Keratinocyte (primary cell): ENCODE measurements around the gene ERC2. TPM values are rescaled to one million over a fixed set of nuclear protein-coding genes. Genes with fewer than 3 reads are reported as not detected.

ENCODE experiments used
- DNase-seq: peaks from one replicate; pipeline ENCODE4 v3.0.0-alpha.2; 2011; ENCODE audit warnings: low read depth, missing footprints, low spot score
- FAIRE-seq: peaks from 2 replicates; lab custom pipeline; 2011; peaks lifted over from hg19 to GRCh38; lab: Jason Lieb, UNC
- H2AFZ ChIP-seq: 2 replicates; pipeline ENCODE4 v1.6.0; 2012; ENCODE audit warnings: low read length, control low read depth, inconsistent platforms; ENCODE audit not compliant: control insufficient read depth
- H3K27ac ChIP-seq: 2 replicates; pipeline ENCODE4 v1.5.1; 2011; ENCODE audit warnings: low read length; ENCODE audit not compliant: control insufficient read depth, insufficient read depth
- H3K27me3 ChIP-seq: 3 replicates; pipeline ENCODE4 v1.6.0; 2011; ENCODE audit warnings: low read length; ENCODE audit not compliant: control insufficient read depth, insufficient read depth; ENCODE audit errors: extremely low read depth
- H3K36me3 ChIP-seq, 2 experiments: 2 replicates in 1 of 2; 3 replicates in 1 of 2; pipeline ENCODE4 v1.5.1; 2011; ENCODE audit warnings: low read length in 2 of 2, mild to moderate bottlenecking in 1 of 2; ENCODE audit not compliant: control insufficient read depth in 2 of 2, insufficient read depth in 2 of 2; ENCODE audit errors: extremely low read depth in 1 of 2
- H3K4me1 ChIP-seq: 3 replicates; pipeline ENCODE4 v1.5.1; 2011; ENCODE audit warnings: low read length; ENCODE audit not compliant: control insufficient read depth, insufficient read depth; ENCODE audit errors: extremely low read depth
- H3K4me2 ChIP-seq: 3 replicates; pipeline ENCODE4 v1.6.0; 2011; ENCODE audit warnings: low read depth, low read length; ENCODE audit not compliant: control insufficient read depth, insufficient read depth; ENCODE audit errors: extremely low read depth
- H3K4me3 ChIP-seq, 3 experiments: fragments of 200-600 bp in 1 of 3; sonication (generic) in 1 of 3; 2 replicates in 2 of 3; 3 replicates in 1 of 3; pipeline ENCODE4 v1.5.1; 2011 to 2016; ENCODE audit warnings: low read length in 3 of 3, mild to moderate bottlenecking in 3 of 3, control low read depth in 2 of 3, inconsistent platforms in 1 of 3, low read depth in 1 of 3, mixed read lengths in 1 of 3, mixed run types in 1 of 3, moderate library complexity in 1 of 3; ENCODE audit not compliant: control insufficient read depth in 2 of 3, insufficient read depth in 2 of 3; ENCODE audit errors: extremely low read depth in 1 of 3
- H3K79me2 ChIP-seq: 2 replicates; pipeline ENCODE4 v1.6.0; 2012; ENCODE audit warnings: low read length; ENCODE audit not compliant: control insufficient read depth, insufficient read depth
- H3K9ac ChIP-seq: 3 replicates; pipeline ENCODE4 v1.6.0; 2011; ENCODE audit warnings: low read length; ENCODE audit not compliant: control insufficient read depth, insufficient read depth; ENCODE audit errors: extremely low read depth
- H3K9me1 ChIP-seq: 3 replicates; pipeline ENCODE4 v1.6.0; 2011; ENCODE audit warnings: low read length; ENCODE audit not compliant: control insufficient read depth, insufficient read depth; ENCODE audit errors: extremely low read depth
- H3K9me3 ChIP-seq: 2 replicates; pipeline ENCODE4 v1.5.1; 2012; ENCODE audit warnings: low read depth, low read length; ENCODE audit not compliant: control insufficient read depth
- H4K20me1 ChIP-seq: 3 replicates; pipeline ENCODE4 v1.6.0; 2011; ENCODE audit warnings: low read length; ENCODE audit not compliant: control insufficient read depth, insufficient read depth; ENCODE audit errors: extremely low read depth
- EZH2 ChIP-seq: IDR thresholded peaks from one replicate; pipeline ENCODE4 v1.6.1; 2012; ENCODE audit warnings: inconsistent platforms, mild to moderate bottlenecking, low read length, moderate library complexity
- dilution Hi-C: fragments of 300-500 bp; cut with MboI; formaldehyde crosslinking; loops from one replicate; pipeline ENCODE4 v1.7.0; 2020; ENCODE audit warnings: low sequenced_read_pairs; ENCODE audit not compliant: extremely low pct_ligation_motif_present
- polyA plus RNA-seq, 5 experiments: library from polyadenylated mRNA; depleted of rRNA in 3 of 5; stranded (reverse) in 3 of 5; stranded (forward) in 1 of 5; unstranded in 1 of 5; fragments of >200 nt; gene quantifications; 1 replicate in 1 of 5; 2 replicates in 3 of 5; 3 replicates in 1 of 5; pipeline versions ENCODE4 v1.2.1 to v1.2.3, GENCODE V29; 2011 to 2012; ENCODE audit warnings: missing spikeins in 2 of 5, low read depth in 1 of 5, low replicate concordance in 1 of 5
- TF ChIP-seq, protein P1 (sequence below), 3 experiments: IDR thresholded peaks in 1 of 3; conservative IDR thresholded peaks in 1 of 3; optimal IDR thresholded peaks in 1 of 3; 2 replicates in 2 of 3; 3 replicates in 1 of 3; pipeline versions ENCODE3 to v1.5.1; 2011; ENCODE audit warnings: low read length in 3 of 3, mild to moderate bottlenecking in 3 of 3, moderate library complexity in 2 of 3, control low read depth in 1 of 3, inconsistent platforms in 1 of 3; ENCODE audit not compliant: insufficient read depth in 2 of 3; ENCODE audit errors: extremely low read depth in 1 of 3

Gene ERC2
- polyA plus RNA-seq, 1 donor (not counting 4 experiments of a cell fraction or from before 2014, with no cell fraction given): 0.08 TPM

DNA sequence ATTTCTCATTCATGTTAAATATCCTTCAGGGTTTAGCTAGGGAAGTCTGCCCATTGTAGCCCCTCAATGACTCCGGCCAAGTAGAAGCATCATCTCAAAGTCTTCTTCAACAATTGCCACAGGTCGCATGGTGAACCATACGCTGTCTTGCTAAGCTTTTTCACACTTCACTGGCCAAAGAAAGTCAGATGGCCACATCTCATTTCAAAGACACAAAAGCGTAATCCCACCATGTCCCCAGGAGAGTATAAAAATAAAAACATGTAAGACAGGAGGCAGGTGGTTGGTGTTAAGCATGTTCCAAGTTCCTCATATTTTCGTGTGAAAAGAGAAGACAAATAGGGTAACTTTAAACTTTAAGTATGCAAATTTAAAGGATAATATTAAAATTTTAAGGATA, 147.4 kb downstream of the ERC2 start:
- no peak overlapping the region for H2AFZ ChIP-seq
- dilution Hi-C loops: no loop called here
- H4K20me1 ChIP-seq: no peaks in the 10 kb centered on the region
- no peak for DNase-seq
- no peaks in the 10 kb centered on the region for H3K9me1 ChIP-seq
- no peaks in the 10 kb centered on the region for H3K9me3 ChIP-seq
- no peaks in the 10 kb centered on the region for H3K4me1 ChIP-seq
- no peaks in the 10 kb centered on the region for H3K36me3 ChIP-seq
- no peak overlapping the region for H3K4me3 ChIP-seq
- H3K4me2 ChIP-seq: no peak overlapping the region
- H3K27ac ChIP-seq: no peak overlapping the region
- TF ChIP-seq EZH2: no peak
- TF ChIP-seq, protein P1, sequence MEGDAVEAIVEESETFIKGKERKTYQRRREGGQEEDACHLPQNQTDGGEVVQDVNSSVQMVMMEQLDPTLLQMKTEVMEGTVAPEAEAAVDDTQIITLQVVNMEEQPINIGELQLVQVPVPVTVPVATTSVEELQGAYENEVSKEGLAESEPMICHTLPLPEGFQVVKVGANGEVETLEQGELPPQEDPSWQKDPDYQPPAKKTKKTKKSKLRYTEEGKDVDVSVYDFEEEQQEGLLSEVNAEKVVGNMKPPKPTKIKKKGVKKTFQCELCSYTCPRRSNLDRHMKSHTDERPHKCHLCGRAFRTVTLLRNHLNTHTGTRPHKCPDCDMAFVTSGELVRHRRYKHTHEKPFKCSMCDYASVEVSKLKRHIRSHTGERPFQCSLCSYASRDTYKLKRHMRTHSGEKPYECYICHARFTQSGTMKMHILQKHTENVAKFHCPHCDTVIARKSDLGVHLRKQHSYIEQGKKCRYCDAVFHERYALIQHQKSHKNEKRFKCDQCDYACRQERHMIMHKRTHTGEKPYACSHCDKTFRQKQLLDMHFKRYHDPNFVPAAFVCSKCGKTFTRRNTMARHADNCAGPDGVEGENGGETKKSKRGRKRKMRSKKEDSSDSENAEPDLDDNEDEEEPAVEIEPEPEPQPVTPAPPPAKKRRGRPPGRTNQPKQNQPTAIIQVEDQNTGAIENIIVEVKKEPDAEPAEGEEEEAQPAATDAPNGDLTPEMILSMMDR (optimal IDR thresholded peaks at IDR 0.05 in 1 of 3, IDR thresholded peaks at IDR 0.05 in 1 of 3, conservative IDR thresholded peaks at IDR 0.05 in 1 of 3; ENCODE audit: extremely low read depth in 1 of 3, insufficient read depth in 2 of 3, low read length in 3 of 3): no peak
- H3K9ac ChIP-seq: no peak overlapping the region
- no peak for FAIRE-seq
- H3K27me3 ChIP-seq: no peaks in the 10 kb centered on the region
- no peaks in the 10 kb centered on the region for H3K79me2 ChIP-seq

GRCh38 chr3:56318891-56319290, 149.4 kb downstream of the ERC2 start:
- no peak for DNase-seq
- Histone ChIP-seq H3K9me3 (no peaks in the 10 kb centered on the region), H2AFZ (no peak overlapping the region), H3K4me2 (no peak overlapping the region), H3K9me1 (no peaks in the 10 kb centered on the region), H3K27ac (no peak overlapping the region), H3K4me3 (no peak overlapping the region), H3K27me3 (no peaks in the 10 kb centered on the region), H4K20me1 (no peaks in the 10 kb centered on the region), H3K79me2 (no peaks in the 10 kb centered on the region), H3K9ac (no peak overlapping the region), H3K4me1 (no peaks in the 10 kb centered on the region), H3K36me3 (no peaks in the 10 kb centered on the region)
- no peak for FAIRE-seq
- dilution Hi-C loops: no loop called here
- TF ChIP-seq EZH2: no peak
- TF ChIP-seq, protein P1 (optimal IDR thresholded peaks at IDR 0.05 in 1 of 3, IDR thresholded peaks at IDR 0.05 in 1 of 3, conservative IDR thresholded peaks at IDR 0.05 in 1 of 3; ENCODE audit: extremely low read depth in 1 of 3, insufficient read depth in 2 of 3, low read length in 3 of 3): no peak
